HEK293T (cell line): ENCODE measurements around the gene AGTRAP.

Experiments used
- CTCF ChIA-PET: fragments of 350-600 bp; formaldehyde crosslinking; extraction: SDS; loops from one replicate; lab custom pipeline; 2021; ENCODE audit warnings: antibody characterized with exemption, inconsistent platforms; lab: Yijun Ruan, JAX
- POLR2A ChIA-PET: fragments of 350-600 bp; formaldehyde crosslinking; extraction: SDS; loops from one replicate; lab custom pipeline; 2020; ENCODE audit warnings: antibody characterized with exemption, inconsistent platforms; lab: Yijun Ruan, JAX
- DNase-seq: peaks from one replicate; pipeline ENCODE4 v3.0.0; 2012; ENCODE audit warnings: mixed read lengths; ENCODE audit errors: extremely low spot score
- ARNT ChIP-seq: fragments of 450-650 bp; IDR thresholded peaks from 2 replicates; pipeline ENCODE4 v1.6.1; 2017; ENCODE audit warnings: mild to moderate bottlenecking
- BHLHE40 ChIP-seq: fragments of 450-650 bp; IDR thresholded peaks from 2 replicates; pipeline ENCODE4 v1.6.1; 2016; ENCODE audit warnings: mild to moderate bottlenecking, moderate library complexity, borderline replicate concordance
- CTBP1 ChIP-seq: fragments of 450-650 bp; IDR thresholded peaks from 2 replicates; pipeline ENCODE4 v1.6.1; 2016; ENCODE audit warnings: borderline replicate concordance
- ELF4 ChIP-seq: fragments of 450-650 bp; IDR thresholded peaks from 2 replicates; pipeline ENCODE4 v1.6.1; 2017; ENCODE audit warnings: antibody characterized with exemption
- FOXA1 ChIP-seq: fragments of 450-650 bp; IDR thresholded peaks from 2 replicates; pipeline ENCODE4 v1.6.1; 2016; ENCODE audit warnings: mild to moderate bottlenecking
- FOXK2 ChIP-seq: fragments of 450-650 bp; IDR thresholded peaks from 2 replicates; pipeline ENCODE4 v1.6.1; 2016; ENCODE audit warnings: mild to moderate bottlenecking
- FOXM1 ChIP-seq: fragments of 450-650 bp; IDR thresholded peaks from 2 replicates; pipeline ENCODE4 v1.6.1; 2017; ENCODE audit warnings: mild to moderate bottlenecking, borderline replicate concordance
- HDGF ChIP-seq: fragments of 450-650 bp; IDR thresholded peaks from 2 replicates; pipeline ENCODE4 v1.6.1; 2017; ENCODE audit warnings: antibody characterized with exemption, borderline replicate concordance
- L3MBTL2 ChIP-seq: fragments of 450-650 bp; conservative IDR thresholded peaks from 2 replicates; pipeline ENCODE4 v1.6.1; 2016; ENCODE audit warnings: mild to moderate bottlenecking
- LEF1 ChIP-seq: fragments of 450-650 bp; IDR thresholded peaks from 2 replicates; pipeline ENCODE4 v1.6.1; 2017; ENCODE audit warnings: mild to moderate bottlenecking, borderline replicate concordance
- NFRKB ChIP-seq: fragments of 450-650 bp; IDR thresholded peaks from 2 replicates; pipeline ENCODE4 v1.6.1; 2016; ENCODE audit warnings: mild to moderate bottlenecking, moderate library complexity
- SP1 ChIP-seq: fragments of 450-650 bp; IDR thresholded peaks from 2 replicates; pipeline ENCODE4 v1.6.1; 2017
- SUZ12 ChIP-seq: fragments of 450-650 bp; IDR thresholded peaks from 2 replicates; pipeline ENCODE4 v1.6.1; 2016; ENCODE audit warnings: mild to moderate bottlenecking
- TARDBP ChIP-seq: fragments of 450-650 bp; IDR thresholded peaks from 2 replicates; pipeline ENCODE4 v1.6.1; 2016
- ZNF384 ChIP-seq: fragments of 450-650 bp; IDR thresholded peaks from 2 replicates; pipeline ENCODE4 v1.6.1; 2016
- TF ChIP-seq, protein P1 (sequence below): fragments of 450-650 bp; IDR thresholded peaks from 2 replicates; pipeline ENCODE4 v1.6.1; 2016

The AGTRAP gene

GRCh38 chr1:11741919-11742558, 6.1 kb downstream of the AGTRAP start:
- ChIA-PET POLR2A (no interaction called here), CTCF (no interaction called here)
- no peak for DNase-seq
- TF ChIP-seq FOXA1, result no peak

GRCh38 chr1:11744287-11744686, 8.4 kb downstream of the AGTRAP start:
- no peak for TF ChIP-seq NFRKB
- no peak for TF ChIP-seq SUZ12
- TF ChIP-seq SP1, result no peak
- no peak for TF ChIP-seq TARDBP
- no peak for TF ChIP-seq L3MBTL2
- no peak for TF ChIP-seq BHLHE40
- TF ChIP-seq FOXK2, result no peak
- no peak for TF ChIP-seq ZNF384
- TF ChIP-seq, protein P1, sequence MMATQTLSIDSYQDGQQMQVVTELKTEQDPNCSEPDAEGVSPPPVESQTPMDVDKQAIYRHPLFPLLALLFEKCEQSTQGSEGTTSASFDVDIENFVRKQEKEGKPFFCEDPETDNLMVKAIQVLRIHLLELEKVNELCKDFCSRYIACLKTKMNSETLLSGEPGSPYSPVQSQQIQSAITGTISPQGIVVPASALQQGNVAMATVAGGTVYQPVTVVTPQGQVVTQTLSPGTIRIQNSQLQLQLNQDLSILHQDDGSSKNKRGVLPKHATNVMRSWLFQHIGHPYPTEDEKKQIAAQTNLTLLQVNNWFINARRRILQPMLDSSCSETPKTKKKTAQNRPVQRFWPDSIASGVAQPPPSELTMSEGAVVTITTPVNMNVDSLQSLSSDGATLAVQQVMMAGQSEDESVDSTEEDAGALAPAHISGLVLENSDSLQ, result no peak
- TF ChIP-seq LEF1, result no peak
- no peak for TF ChIP-seq FOXA1
- no peak for TF ChIP-seq HDGF
- TF ChIP-seq CTBP1, result no peak
- TF ChIP-seq ELF4, result no peak
- no peak for TF ChIP-seq FOXM1
- TF ChIP-seq ARNT, result no peak
- CTCF ChIA-PET, result no interaction called here
- DNase-seq, result no peak
- POLR2A ChIA-PET, result no interaction called here

DNA sequence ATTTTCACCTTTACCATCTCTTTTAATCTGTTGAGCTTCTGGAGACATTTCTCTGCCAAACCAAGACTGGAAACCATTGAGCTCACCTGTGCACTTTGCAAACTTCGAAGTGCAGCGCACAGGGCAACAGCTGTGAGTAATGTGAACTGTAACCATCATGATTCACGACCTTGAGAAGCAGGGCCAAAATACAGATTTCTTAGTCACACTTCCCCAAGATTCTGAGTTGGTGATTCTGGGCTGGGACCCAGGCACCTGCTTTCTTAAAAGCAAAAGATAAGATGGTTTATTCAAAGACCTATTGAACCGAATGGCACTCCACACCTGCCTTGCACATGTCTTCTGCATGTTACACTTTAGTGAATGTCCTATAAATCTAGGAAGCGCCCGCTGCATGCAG, 10.2 kb downstream of the AGTRAP start:
- CTCF ChIA-PET, result no interaction called here
- no peak for TF ChIP-seq FOXA1
- TF ChIP-seq SUZ12, result no peak
- no peak for TF ChIP-seq HDGF
- TF ChIP-seq TARDBP, result no peak
- TF ChIP-seq CTBP1, result no peak
- TF ChIP-seq FOXK2, result no peak
- TF ChIP-seq LEF1, result no peak
- TF ChIP-seq L3MBTL2, result no peak
- TF ChIP-seq BHLHE40, result no peak
- no peak for DNase-seq
- POLR2A ChIA-PET, result no interaction called here

- POLR2A ChIA-PET, result no interaction called here
- DNase-seq, result no peak
- CTCF ChIA-PET, result no interaction called here
- TF ChIP-seq L3MBTL2 (no peak), NFRKB (no peak), LEF1 (no peak)
Observed at GRCh38 chr1:11746795-11747487, 11.0 kb downstream of the AGTRAP start.

DNA sequence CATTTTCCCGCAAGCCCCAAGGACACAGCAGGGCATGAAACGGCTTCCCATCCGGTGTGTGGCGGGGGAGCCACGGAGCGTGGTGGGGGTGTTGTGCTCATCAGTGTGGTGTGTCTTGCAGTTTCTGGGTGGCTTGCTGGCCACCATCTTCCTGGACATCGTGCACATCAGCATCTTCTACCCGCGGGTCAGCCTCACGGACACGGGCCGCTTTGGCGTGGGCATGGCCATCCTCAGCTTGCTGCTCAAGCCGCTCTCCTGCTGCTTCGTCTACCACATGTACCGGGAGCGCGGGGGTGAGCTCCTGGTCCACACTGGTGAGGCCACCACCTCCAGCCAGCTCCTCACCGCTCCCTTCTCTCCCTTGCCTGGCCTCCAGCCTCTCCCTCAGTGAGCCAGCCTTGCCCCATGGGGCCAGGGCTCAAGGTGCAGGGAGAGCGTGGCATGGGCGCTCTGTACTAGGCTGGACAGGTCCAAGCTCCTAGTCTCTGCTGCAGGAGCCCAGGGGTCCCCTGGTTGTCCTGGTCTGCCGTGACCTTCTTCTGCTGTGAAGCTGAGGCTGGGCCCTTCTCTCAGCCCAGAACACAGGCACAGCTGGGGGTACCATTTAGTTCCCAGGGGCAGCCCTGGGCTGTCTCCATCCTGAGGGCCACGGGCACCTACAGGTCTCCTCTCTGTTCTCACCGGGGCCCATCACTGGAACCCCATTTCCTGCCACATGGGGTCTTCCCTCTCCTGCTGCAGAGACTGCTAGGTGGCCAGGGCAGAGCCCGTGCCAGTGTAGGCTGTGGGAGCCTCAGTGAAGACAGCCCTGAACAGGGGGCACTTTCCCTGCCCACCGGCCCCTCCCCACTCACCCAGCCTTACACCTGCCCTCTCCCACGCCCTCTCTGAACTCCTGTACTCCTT, 12.6 kb downstream of the AGTRAP start:
- ChIA-PET CTCF (no interaction called here), POLR2A (interaction anchor here (0.6 kb wide), 1 partner anchor 12 kb away, joined by 3 read pairs; no protein-coding TSS in a partner anchor)
- no peak for DNase-seq
- no peak for TF ChIP-seq ZNF384
- no peak for TF ChIP-seq LEF1
- no peak for TF ChIP-seq CTBP1
- no peak for TF ChIP-seq FOXM1
- no peak for TF ChIP-seq L3MBTL2
- TF ChIP-seq, protein P1, result no peak
- no peak for TF ChIP-seq NFRKB
- TF ChIP-seq FOXA1, result no peak
- TF ChIP-seq SP1, result no peak
- no peak for TF ChIP-seq FOXK2

- TF ChIP-seq L3MBTL2, result no peak
- no peak for TF ChIP-seq FOXM1
- TF ChIP-seq TARDBP, result no peak
- TF ChIP-seq SP1, result no peak
- TF ChIP-seq BHLHE40, result no peak
- TF ChIP-seq, protein P1, result no peak
- no peak for TF ChIP-seq HDGF
- no peak for TF ChIP-seq ARNT
- no peak for TF ChIP-seq SUZ12
- no peak for TF ChIP-seq ELF4
- TF ChIP-seq CTBP1, result no peak
- TF ChIP-seq LEF1, result no peak
- no peak for TF ChIP-seq NFRKB
- TF ChIP-seq FOXA1, result no peak
- TF ChIP-seq ZNF384, result no peak
- TF ChIP-seq FOXK2, result no peak
- peak; percentile 45 for DNase-seq
- CTCF ChIA-PET, result no interaction called here
- POLR2A ChIA-PET, result interaction anchor here (0.6 kb wide), 1 partner anchor 12 kb away, joined by 3 read pairs; no protein-coding TSS in a partner anchor
Observed at GRCh38 chr1:11749203-11749689, 13.3 kb downstream of the AGTRAP start.
